ENCODE data around the gene ATP6V0D1. TPM values are rescaled to one million over a fixed set of nuclear protein-coding genes. Genes with fewer than 3 reads are reported as not detected.

Gene ATP6V0D1
- polyA plus RNA-seq, 2 of the 4 experiments (the other 2 are of a cell fraction), result 45.7 to 103 TPM

DNA sequence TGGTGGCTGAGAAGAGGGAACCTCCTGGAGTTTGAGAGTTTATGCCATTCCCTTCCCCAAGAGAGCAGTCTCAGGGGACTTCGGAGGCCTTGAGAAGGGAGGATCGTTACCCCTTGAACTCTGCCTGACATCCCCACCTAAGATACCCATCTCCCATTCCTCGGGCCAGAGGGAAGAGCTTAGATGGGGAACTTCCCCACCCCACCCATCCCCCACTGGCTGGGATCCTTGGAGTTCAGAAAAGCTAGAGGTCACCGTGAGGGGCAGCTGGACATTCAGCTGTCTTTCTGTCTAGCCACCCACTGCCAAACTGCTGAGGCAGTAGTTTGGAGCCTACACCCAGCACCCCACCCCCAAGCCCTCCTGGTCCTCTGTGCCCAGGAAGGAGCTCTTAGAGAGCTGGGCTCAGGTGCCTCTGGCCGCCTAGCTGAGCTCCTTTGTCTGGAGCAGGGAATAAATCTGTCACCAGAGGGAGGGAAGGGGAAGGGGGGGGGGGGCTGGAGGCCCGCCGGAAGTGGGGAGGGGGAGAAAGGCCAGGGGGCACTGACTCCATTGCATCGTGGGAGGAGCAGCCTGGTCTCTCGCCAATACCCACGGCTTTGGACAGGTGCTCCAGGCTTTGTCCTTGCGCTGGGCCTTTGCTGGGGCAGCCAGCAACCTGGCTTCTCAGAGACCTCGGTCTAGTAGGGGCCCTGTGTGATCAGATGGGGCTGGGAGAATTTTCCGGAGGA is 49.0 kb downstream of the ATP6V0D1 start:
- no peak for ATAC-seq
- ChIA-PET POLR2A (interaction anchor here (0.6 to 0.7 kb wide), 2 partner anchors 19 to 34 kb away, joined by 3 to 4 read pairs; no protein-coding TSS in a partner anchor), CTCF (interaction anchor here (0.8 to 4.4 kb wide), 7 partner anchors 10 to 34 kb away, joined by 3 to 19 read pairs (median 3); partner anchors contain the start of gene ZDHHC1)
- Histone ChIP-seq H3K27ac (peak overlapping the region; percentile 63 to 76; a peak in 5 of 6 replicates), H3K4me3 (peak overlapping the region; percentile 59), H3K9me3 (no peaks in the 10 kb centered on the region), H3K4me2 (peak overlapping the region; percentile 98), H3K4me1 (peaks cover 9% of the 10 kb centered on the region; the same call in 2 of the 3 replicates)
- no peak for DNase-seq (ENCODE audit: low read depth in 1 of 2, low spot score in 1 of 2)
- no peak for FAIRE-seq
- TF ChIP-seq, protein P1, sequence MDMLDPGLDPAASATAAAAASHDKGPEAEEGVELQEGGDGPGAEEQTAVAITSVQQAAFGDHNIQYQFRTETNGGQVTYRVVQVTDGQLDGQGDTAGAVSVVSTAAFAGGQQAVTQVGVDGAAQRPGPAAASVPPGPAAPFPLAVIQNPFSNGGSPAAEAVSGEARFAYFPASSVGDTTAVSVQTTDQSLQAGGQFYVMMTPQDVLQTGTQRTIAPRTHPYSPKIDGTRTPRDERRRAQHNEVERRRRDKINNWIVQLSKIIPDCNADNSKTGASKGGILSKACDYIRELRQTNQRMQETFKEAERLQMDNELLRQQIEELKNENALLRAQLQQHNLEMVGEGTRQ (IDR thresholded peaks at IDR 0.05), result no peak
- TF ChIP-seq CTCF (IDR thresholded peaks at IDR 0.05) (no peak), FOSB (CRISPR knock-in tag; IDR thresholded peaks at IDR 0.05) (no peak), ELK1 (IDR thresholded peaks at IDR 0.05; ENCODE audit: low read depth, low read length) (no peak), JUNB (IDR thresholded peaks at IDR 0.05) (no peak), BCL3 (IDR thresholded peaks at IDR 0.05) (no peak)
- TF ChIP-seq, protein P2, sequence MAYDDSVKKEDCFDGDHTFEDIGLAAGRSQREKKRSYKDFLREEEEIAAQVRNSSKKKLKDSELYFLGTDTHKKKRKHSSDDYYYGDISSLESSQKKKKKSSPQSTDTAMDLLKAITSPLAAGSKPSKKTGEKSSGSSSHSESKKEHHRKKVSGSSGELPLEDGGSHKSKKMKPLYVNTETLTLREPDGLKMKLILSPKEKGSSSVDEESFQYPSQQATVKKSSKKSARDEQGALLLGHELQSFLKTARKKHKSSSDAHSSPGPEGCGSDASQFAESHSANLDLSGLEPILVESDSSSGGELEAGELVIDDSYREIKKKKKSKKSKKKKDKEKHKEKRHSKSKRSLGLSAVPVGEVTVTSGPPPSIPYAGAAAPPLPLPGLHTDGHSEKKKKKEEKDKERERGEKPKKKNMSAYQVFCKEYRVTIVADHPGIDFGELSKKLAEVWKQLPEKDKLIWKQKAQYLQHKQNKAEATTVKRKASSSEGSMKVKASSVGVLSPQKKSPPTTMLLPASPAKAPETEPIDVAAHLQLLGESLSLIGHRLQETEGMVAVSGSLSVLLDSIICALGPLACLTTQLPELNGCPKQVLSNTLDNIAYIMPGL (CRISPR knock-in tag; IDR thresholded peaks at IDR 0.05; ENCODE audit: borderline replicate concordance), result no peak
- WGBS (ENCODE audit: missing lambda C conversion rate), result 84% methylated on average over 9 of the region's 13 CpGs

DNA sequence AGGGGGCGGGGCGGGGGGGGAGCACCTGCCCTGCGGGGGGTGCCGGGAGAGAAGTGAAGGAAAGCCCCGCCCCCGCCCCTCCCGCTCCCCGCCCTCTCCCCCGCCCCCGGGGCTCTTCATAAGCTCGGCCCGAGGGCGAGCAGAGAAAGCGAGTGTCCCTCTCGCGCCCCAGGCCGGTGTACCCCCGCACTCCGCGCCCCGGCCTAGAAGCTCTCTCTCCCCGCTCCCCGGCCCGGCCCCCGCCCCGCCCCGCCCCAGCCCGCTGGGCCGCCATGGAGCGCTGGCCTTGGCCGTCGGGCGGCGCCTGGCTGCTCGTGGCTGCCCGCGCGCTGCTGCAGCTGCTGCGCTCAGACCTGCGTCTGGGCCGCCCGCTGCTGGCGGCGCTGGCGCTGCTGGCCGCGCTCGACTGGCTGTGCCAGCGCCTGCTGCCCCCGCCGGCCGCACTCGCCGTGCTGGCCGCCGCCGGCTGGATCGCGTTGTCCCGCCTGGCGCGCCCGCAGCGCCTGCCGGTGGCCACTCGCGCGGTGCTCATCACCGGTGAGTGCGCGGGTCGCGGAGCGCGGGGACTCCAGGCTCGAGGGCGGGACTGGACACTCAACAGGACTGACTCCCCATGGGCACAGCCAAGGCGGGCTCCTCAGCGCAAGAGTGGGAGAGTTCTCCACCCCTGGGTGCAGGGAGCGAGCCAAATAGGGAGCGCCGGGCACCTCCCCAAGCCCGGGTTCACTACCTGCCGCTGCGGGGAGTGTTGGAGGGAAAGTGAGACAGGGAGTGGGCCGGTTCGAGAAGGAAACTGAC is 49.8 kb downstream of the ATP6V0D1 start, which contains the start of gene HSD11B2:
Gene HSD11B2, plus strand, starts transcription at position 145 of the 798 bp plus-strand sequence. Its CDS starts 128 bp downstream, at position 273.
- Histone ChIP-seq H3K4me2 (peak within 1 kb of the TSS; percentile 98), H3K9me3 (no peaks in the 10 kb centered on the region), H3K4me3 (peak within 1 kb of the TSS; percentile 59), H3K27ac (peak within 1 kb of the TSS; percentile 63 to 76), H3K4me1 (peaks cover 9% of the 10 kb centered on the region; the same call in 2 of the 3 replicates)
- FAIRE-seq, result no peak
- ChIA-PET POLR2A (interaction anchor here (0.6 to 0.8 kb wide), 4 partner anchors 12 to 35 kb away, joined by 3 to 5 read pairs (median 4); no protein-coding TSS in a partner anchor), CTCF (interaction anchor here (0.6 to 4.4 kb wide), 10 partner anchors 9 to 222 kb away, joined by 3 to 19 read pairs (median 4); partner anchors contain the start of gene ZDHHC1)
- DNase-seq (ENCODE audit: low read depth in 1 of 2, low spot score in 1 of 2), result peak; percentile 50 to 62
- peak; percentile 66 to 71 for ATAC-seq
- 14% methylated on average over 12 of the region's 87 CpGs for WGBS (ENCODE audit: missing lambda C conversion rate)
- TF ChIP-seq HOXB5 (CRISPR knock-in tag; IDR thresholded peaks at IDR 0.05) (peak; percentile 43; the same call in 1 of the 2 replicates), POLR2A (IDR thresholded peaks at IDR 0.05; ENCODE audit: low read length) (no peak), SREBF2 (IDR thresholded peaks at IDR 0.05) (no peak), CHD4 (IDR thresholded peaks at IDR 0.05; ENCODE audit: borderline replicate concordance) (no peak), HES2 (IDR thresholded peaks at IDR 0.05) (no peak), CHD2 (IDR thresholded peaks at IDR 0.05; ENCODE audit: low read length, partially characterized antibody) (no peak), ATOH8 (CRISPR knock-in tag; IDR thresholded peaks at IDR 0.05; ENCODE audit: low read depth) (no peak), EHMT2 (IDR thresholded peaks at IDR 0.05; ENCODE audit: low read depth) (no peak), ZFP36 (IDR thresholded peaks at IDR 0.05; ENCODE audit: borderline replicate concordance, partially characterized antibody) (no peak), RAD21 (conservative IDR thresholded peaks at IDR 0.05 in 1 of 2, IDR thresholded peaks at IDR 0.05 in 1 of 2) (no peak), SMC3 (IDR thresholded peaks at IDR 0.05) (peak; percentile 26; the same call in 2 of the 3 replicates), CTCF (IDR thresholded peaks at IDR 0.05) (peak; percentile 21; the same call in 2 of the 3 replicates)
- TF ChIP-seq, protein P3, sequence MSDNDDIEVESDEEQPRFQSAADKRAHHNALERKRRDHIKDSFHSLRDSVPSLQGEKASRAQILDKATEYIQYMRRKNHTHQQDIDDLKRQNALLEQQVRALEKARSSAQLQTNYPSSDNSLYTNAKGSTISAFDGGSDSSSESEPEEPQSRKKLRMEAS (IDR thresholded peaks at IDR 0.05), result peak; percentile 35; the same call in 1 of the 2 replicates
